ENCODE results near the gene WT1.
"Not testable (repeated sequence)": the region's sequence is repeated elsewhere in the genome, so short reads cannot be mapped to it uniquely, and the experiment has no call there.

WT1 gene

DNA sequence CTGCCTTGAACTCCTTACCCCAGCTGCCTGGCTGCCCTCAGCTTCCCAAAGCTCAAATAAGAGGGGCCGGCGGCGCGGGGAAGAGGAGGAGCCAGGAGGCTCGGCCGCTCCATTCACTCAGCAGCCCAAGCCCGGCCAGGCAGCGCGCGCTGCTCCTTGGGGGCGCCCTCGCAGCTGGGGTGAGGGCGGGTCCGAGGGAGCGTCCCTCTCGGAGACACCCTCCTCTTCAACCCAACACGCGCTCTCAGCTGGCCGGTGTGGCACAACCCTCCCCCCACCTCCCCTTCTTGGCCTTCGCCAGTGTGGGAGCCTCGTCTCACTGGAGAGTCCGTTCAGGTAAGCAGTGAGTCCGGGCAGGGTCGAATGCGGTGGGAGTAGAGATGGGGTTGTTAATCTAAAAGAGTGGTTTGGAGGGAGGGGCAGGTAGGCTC is at the start of gene WT1:
Gene WT1, minus strand, starts transcription at position 29 of the 431 bp plus-strand sequence.
- DNase-seq, result no peak

DNA sequence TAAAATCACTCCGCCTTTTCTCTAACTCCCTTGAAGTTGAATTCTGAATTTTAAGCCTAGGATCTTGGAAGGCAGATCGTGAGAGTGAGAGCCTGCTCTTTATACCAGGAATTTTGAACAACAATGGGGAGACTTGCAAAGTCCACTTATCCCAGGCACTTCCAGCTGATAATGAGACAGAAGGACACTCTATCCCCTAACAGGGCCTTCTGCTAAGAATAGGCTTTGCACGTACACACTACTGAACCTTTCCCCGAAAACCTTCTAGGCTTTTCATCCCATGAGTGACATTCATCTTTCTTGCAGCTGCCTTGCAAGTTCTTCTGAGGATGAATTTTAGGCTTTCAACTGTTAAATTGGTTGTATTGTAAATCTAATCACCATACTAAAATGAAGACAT is 44.0 kb upstream of the WT1 start:
- DNase-seq, result no peak

DNA sequence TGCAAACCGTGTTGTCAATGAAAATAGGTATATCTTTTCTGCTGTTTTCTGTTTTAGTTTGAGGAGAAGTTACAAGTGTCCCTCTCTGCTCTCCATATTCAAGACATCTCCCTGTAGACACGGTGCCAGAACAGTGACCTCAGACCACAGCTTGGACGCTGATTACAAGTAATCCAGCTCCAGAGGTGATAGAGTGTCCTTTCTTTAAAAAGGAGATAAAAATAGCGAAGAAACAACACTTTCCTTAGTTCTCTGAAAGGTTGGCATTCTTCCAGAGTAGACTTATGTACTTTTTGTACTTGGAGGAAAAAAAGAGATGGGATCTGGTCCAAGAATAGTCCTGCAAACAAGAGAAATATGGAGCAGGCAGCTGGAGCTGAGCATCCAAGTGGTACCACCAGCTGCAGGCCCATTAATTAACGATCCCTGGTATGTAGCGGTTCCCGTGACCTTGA is 43.0 kb upstream of the WT1 start:
- DNase-seq, result no peak

DNA sequence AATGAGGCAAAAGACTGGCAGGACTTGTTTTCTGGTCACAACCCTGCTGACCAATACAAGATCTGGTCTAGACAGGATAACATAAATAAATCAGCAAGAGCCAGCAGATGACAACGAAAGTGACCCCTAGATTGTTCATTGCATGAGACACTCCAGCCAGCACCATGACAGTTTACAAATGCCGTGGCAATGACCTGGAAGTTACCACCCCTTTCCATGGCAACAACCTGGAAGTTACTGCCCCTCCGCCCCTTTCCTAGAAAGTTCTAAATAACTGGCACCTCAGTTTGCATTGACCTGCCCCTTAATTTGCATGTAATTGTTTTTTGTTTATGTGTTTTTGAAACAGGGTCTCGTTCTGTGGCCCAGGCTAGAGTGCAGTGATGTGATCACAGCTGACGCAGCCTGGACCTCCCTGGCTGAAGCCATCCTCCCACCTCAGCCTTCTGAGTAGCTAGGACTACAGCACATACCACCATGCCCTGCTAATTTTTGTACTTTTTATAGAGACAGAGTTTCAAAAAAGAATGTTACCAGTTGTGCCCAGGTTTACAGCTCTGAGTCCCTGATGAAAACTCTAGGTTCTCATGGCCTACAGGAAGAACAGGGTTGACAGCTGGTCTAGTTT is 38.1 kb upstream of the WT1 start:
- DNase-seq, result no peak

DNA sequence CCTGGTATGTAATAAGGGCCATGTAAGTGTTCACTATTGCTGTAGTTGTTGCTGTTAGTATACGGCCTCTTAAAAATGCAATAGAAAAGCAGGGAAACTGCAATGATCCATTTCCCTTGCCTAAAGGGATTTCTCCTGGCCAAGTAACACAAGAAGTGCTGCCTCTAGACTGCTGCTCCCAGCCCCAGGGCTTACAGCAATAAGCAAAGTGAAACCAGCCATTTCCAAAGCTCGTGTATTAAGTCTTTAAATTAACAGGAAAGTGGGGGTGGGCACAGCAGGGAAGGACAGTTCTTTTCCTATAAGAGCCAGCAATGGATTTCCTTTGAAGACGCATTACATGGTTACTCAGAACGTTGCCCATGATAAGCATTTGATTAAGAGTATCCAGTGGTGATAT is 36.9 kb upstream of the WT1 start:
- no peak for DNase-seq

DNA sequence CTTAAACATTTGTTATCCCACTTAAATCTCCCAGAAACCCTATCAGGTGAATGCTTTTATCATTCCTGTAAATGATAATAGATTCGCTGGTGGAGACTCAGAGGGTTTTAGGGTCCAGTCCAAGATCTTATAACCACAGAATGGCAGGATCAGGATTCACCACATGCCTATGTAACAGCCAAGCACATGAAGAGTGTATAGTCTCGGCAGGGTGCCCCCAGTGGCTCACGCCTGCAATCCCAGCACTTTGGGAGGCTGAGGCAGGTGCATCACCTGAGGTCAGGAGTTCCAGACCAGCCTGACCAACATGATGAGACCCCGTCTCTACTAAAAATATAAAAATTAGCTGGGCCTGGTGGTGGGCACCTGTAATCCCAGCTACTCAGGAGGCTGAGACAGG is 36.2 kb upstream of the WT1 start:
- DNase-seq, result not testable (repeated sequence)

DNA sequence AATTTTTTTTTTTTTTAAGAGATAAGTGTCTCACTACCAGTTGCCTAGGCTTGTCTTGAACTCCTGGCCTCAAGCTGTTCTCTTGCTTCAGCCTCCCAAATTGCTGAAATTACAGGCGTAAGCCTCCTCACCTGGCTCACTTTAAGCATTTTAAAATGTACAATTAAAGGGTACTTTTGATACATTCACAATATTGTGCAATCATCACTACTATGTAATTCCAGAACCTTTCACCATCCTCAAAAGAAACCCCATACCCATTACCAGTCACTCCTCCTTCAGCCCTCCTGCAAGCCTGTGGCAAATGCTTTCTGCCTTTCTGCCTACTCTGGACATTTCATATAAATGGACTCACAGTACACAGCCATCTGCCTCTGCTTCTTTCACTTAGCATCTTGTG is 34.5 kb upstream of the WT1 start:
- DNase-seq, result no peak

DNA sequence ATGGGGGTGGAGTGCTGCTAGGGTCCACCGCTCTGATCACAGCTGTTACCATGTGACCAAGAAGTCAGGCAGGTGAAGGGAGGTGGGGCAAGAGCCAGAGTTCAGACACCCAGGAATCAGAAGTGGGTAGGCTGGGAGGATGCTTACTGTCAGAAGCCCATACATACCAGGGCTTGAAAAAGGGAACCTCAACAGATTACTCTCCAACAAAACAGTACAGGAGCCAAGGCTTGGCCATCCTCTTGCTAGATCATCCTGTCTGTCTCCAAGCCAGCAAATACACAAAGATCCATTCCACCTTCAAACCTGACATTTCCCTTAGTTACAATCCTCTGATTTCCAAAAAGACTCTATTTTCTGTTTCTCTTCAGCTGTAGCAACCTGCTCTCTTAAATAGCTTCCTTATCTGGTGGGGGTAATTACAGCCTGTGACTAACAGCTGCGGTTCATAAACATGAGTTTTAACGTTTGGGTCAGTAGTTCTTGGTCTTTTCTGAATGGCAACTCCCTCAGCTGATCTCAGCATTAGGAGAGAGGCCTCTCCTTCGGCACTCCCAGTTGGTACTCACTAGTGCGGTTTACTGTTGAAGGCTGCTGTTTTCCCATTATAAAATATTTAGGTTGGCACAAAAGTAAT is 31.1 kb upstream of the WT1 start:
- no peak for DNase-seq

DNA sequence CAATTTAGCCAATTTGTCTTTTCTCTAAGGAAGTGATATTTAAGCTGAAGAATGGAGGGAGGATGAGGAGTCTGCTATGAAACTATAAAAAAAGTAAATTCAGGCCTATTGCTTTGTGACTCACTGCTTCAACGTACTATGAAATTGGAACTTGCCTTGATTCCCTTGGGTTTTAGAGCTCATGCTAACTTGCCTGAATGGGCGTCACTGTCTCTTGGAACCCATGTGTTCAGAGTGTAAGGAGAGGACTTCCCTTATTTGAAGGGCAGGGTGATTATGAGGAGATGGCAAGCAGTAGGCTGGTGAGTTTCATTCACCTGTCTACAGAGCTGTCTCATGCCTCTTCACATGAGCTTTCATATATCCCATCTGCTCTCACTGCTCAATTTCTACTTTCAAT is 28.7 kb upstream of the WT1 start:
- no peak for DNase-seq

DNA sequence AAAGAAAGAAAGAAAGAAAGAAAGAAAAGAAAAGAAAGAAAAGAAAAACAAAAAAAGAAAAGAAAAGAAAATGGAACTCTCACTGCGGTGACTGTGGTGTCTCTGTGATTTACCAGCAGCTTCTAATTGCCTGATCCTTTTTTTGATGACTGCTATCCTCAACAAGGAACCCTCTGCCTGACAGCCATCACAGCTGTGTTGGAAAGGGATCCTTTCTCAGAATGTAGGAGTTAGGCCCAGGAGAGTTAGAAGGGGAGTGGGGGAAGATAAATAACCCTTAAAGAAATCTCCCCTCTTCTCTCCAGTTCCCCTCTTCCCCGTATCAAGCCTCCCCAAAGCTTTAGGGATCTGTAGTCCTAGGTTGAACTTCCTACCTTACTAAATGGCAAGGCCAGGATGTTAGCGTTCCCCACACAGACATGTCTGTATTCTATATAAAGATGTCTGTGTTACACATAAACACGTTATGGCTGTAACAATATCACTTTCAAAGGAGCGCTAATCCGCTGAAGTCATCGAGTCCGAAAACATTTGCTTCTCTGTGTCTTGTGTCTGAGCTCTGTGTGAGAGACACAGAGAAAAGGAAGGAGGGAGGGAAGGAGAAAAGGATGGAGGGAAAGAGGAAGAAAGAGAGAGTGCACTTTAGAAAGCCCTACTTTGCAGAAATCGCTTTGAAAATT is 26.8 kb upstream of the WT1 start:
- DNase-seq, result no peak

DNA sequence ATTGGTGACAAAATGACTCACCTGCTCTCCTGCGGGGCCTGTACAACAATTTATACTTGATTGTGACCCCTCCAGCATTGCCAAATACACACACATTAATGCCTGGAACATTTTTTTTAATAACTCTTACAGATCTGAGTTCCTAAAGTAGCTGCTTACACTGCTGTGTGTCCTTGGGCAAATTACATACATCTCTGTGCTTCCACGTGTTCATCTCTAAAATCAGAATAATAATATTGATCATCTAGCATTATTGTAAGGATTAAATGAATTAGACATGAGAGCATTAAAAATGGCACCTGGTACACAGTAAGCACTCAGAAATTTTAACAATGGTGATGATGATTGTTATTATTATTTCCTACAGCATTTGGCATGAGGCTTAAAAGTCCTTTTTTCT is 21.5 kb upstream of the WT1 start:
- DNase-seq, result no peak

DNA sequence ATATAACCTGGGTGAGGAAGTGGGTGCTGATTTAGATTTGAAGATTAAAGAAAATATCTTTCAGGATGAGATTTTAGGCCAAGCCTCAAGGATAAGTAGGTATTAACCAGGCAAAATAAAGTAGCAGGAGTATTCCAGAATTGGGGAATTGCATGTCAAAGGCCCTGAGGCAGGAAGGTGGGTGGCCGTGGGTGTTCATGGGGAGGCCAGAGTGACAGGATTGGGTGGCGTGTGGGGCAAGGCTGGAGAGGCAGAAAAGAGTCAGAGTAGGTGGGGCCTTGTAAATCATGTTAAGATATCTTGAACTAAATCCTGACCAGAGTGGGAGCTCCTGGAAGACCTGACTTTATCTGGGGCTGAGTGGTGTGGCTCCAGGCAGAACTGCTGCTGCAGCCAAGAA is 19.7 kb upstream of the WT1 start:
- no peak for DNase-seq

DNA sequence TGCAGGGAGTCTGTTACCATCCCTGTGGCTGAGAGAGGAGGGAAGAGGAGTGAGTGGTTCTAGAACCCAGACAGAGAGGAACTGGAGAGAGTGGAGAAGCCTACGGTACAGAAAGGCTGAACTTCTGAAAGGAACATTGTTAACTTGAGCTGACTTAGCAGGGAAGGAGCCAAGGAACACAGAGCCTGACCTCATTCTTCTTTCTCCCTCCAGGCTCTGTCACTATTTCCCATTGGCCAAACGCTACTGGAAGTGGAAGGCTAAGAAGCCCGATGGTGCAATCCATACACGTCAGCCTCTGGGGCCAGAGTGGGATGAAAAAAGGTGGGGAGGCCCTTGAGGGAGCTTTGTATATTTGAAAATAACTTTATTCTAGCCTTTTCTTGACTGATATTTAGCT is 16.5 kb upstream of the WT1 start:
- DNase-seq, result no peak

DNA sequence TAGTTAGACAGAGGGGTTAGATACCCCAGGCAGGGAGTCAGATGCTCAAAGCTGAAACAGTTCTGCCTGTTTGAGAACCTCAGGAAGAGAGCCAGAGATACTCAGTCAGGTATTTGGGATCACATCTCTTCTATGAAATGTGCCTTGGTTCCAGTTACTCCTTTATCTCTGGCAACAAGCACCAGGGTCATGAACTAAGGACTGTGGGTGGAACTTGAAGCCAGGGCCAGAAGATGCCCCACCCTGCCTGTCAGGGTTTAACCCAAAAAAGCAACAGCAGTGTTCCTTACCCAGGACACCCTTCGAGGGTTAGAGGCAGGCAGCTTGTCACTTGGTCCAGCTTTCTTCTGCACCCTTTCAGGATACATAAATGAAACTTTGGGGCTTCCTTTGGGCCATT is 15.0 kb upstream of the WT1 start:
- DNase-seq, result no peak

DNA sequence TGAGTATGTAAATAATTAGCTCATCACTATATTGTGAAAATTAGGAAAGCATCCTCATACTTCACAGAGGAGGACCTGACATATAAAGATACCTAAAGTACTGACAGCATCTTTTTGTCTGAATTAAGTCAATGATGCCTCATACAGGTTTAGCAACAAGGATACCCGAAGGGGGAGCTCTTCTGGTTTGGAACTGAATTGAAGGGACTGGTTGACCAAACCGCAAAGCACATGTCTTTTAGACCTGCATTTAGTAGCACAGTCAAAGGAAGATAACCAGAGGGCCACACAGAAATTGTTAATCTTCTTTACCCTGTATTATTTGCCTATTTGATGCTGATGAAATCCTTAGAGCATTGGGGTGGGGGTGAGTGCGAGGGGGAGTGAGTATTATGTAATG is 12.9 kb upstream of the WT1 start:
- DNase-seq, result no peak

DNA sequence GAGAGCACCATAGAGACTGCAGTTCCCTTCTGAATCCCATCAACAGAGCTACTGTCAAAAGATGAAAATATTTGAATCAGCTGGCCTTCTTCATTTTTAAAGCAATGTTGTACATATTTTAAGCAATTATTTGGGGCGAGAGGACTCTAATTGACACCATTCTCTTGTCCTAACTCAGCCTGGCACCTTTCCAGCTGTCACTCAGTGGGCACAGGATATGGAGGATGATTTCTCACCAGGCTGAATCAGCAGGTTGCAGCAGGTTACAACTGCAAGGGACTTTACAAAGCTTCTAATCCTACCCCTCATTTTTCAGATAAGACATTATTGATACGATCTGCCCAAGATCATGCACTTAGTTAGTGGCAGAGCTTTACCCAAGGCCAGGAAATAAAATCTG is 11.9 kb upstream of the WT1 start:
- DNase-seq, result no peak

DNA sequence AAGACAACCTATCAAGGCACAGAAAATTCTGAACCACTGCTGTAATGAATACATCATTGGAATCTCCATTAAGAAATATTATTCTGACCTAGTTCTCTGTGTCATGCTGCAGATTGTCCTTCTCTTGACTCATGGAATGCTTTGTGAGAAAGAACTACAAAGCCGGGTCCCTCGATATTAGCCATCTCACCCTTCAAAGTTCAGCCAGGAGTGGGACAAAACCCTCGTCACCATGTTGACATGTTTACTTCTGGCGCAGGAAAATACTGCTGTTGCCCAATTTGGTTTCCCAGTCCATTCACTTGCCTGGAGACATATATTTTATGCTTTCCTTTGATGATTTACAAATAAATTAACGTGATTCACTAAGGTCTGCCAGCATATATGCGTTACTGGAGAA is 10.9 kb upstream of the WT1 start:
- DNase-seq, result no peak

DNA sequence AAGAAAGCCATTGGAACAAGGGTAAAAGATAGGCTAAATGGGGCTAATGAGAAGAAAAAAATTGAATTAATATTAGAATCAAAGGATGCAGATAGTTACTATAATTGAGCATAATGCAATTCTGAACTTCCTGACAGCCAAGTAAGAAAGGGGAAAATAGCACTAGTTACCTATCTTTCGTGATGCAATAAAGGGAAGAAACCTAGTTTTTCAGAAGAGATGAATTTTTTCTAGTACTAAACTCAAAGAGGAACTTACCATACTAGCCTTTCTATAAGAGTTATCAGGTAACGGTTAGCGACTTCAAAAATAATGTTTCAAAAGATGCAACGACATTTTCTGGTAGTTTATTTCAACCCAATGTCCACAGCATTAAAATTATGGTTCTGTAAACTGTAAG is 8.8 kb upstream of the WT1 start:
- no peak for DNase-seq

DNA sequence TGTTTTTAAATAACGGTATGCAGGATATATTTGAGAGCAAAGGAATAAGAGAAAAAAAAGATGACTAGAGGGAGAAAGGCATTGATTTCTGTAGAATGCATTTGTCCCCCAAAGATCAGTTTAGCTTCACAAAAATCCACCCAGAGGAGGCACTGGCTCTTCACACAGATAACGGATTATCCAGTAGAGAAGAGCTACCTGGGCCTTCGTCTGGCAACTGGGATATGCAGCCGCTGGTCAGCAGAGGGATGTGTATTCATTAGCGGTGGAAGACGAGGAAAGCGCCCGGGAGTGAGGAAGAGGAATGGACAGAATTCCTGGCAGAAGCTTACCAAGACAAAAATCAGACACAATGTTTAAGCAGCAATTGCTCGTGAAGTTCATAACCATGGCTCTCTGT is 5.6 kb upstream of the WT1 start:
- DNase-seq, result no peak

DNA sequence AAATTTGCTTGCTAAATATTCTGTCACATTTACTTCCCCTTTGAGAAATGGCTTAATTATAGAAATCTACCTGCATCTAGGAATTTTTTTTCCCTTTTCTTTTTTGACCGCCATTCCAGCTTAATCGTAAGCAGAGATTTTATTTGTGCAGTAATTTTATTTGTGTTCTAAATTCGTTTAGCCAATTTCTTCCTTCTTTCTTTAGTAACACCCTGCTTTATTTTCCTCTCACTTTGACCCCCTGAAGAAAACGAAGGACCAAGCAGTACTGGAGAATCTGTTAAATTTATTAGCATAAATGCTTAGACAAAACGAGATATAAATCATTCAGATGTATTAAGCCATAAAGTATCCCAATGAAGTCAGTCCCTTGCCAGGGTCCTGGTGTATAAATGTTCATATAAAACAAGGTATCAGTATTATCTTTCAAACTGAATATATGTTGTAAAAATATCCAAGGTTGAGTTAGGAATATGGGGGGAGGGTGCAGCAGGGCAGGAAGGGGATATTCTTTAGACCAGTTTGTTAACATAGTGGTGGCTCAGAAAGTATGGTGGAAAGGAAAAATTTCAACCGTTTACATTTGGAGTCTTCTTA is 5.1 kb upstream of the WT1 start:
- DNase-seq, result no peak

DNA sequence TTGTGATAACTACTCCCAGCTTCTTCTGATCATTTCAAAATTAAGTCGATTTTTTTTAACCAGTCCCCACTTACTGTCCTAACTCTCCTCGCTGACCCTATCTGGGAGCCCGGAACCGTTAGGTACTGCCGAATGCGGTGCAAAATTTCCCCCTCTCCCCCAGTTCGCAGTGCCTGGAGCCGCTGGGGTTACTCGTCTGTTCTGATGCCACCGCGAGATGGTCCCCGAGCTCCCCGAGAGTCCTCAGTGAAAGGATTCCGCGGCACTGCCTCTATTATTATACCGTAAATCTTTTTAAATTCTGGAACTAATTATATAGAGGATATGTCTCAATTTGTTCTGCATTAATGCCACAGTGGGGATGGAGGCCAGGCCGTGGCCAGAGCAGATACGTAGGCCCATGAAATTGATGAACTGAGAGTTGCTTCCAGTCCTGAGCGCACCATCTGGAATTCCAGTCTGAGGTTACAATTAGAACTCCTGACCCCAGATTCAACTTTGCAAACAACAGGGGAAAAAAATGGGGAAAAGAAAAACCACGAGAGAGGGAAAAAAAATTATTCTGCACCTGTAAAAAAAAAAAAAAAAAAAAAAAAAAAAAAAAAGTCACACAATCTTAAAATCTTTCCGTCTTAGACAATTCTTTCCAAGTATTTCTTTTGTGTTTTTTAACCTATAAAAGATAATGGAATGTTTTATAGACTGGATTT is 4.3 kb upstream of the WT1 start:
- DNase-seq, result no peak

DNA sequence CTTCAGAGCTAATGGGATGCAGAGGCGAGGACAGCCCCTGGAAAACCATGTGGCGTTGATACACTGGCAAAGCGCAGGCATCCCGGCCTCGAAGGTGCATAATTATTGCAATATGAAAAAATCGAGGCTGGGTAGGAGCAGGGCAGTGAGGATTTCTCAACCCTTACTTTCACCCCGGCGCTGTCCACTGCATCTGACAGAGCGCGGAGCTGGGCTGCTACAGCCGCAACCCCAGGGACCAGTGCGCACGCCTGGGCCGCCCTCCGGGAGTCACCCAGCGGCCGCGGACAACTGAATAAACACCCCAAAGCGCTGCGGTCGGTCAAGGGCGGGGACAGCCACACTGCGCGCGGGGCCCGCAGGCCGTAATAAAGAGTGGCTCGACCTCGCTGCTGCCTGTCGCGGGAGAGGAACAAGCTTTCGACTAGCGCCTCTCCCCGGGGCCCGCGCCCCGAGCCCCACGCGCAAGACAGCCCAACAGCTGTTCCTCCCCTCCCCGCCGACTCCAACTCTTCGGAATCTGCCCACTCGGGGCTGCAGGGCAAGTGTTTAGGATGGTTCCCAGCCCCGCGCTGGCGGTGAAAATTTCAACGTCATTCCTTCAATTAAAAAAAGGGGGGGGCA is 3.6 kb upstream of the WT1 start:
- DNase-seq, result no peak

DNA sequence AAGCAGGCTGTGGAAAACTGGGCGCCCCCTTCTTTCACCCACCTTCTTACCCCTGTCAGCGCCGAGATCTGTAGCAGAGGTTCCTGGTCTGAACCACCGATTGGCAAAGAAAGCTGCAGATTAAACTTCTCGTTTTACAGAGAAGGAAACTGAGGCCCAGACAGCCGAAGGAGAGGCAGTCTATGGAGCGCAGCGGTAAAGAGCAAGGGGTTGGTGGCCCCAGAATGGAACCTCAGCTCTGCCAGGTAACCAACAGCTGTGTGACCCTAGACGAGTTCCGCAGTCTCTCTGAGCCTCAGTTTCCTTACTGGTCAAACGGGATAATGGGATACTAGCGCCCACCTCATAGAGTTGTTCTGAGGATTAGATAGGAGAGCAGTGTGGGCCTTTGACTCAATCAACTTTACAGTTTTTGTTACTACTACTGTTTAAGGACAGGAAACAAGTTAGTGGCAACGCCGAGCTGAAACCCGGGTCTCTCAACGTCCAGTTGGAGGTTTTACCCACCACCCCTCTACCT is 3.1 kb upstream of the WT1 start:
- DNase-seq, result no peak
